Measurements from ENCODE around the gene SLC22A2. TPM values are rescaled to one million over a fixed set of nuclear protein-coding genes. Genes with fewer than 3 reads are reported as not detected.
"Not testable (repeated sequence)": the region's sequence is repeated elsewhere in the genome, so short reads cannot be mapped to it uniquely, and the experiment has no call there.

The SLC22A2 gene
- total RNA-seq, 2 donors from 2014 or later: not detected

GRCh38 chr6:160239929-160240690 is 18.5 kb downstream of the SLC22A2 start:
- Histone ChIP-seq H3K4me1 (replicated peaks) (peaks cover 4% of the 10 kb centered on the region), H3K9me3 (no peaks in the 10 kb centered on the region), H3K36me3 (no peaks in the 10 kb centered on the region), H3K4me3 (no peak overlapping the region), H3K27ac (no peak overlapping the region), H3K27me3 (replicated peaks; ENCODE audit: insufficient read depth) (no peaks in the 10 kb centered on the region)
- intact Hi-C loops (cut with DNase I): no loop called here
- no peak for DNase-seq (ENCODE audit: low spot score)
- WGBS: 68% methylated on average over 4 of the region's 4 CpGs
- TF ChIP-seq POLR2AphosphoS5 (IDR thresholded peaks at IDR 0.05) (no peak), POLR2A (IDR thresholded peaks at IDR 0.05) (no peak)
- TF ChIP-seq, protein P1, sequence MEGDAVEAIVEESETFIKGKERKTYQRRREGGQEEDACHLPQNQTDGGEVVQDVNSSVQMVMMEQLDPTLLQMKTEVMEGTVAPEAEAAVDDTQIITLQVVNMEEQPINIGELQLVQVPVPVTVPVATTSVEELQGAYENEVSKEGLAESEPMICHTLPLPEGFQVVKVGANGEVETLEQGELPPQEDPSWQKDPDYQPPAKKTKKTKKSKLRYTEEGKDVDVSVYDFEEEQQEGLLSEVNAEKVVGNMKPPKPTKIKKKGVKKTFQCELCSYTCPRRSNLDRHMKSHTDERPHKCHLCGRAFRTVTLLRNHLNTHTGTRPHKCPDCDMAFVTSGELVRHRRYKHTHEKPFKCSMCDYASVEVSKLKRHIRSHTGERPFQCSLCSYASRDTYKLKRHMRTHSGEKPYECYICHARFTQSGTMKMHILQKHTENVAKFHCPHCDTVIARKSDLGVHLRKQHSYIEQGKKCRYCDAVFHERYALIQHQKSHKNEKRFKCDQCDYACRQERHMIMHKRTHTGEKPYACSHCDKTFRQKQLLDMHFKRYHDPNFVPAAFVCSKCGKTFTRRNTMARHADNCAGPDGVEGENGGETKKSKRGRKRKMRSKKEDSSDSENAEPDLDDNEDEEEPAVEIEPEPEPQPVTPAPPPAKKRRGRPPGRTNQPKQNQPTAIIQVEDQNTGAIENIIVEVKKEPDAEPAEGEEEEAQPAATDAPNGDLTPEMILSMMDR (IDR thresholded peaks at IDR 0.05): no peak

- H3K27me3 ChIP-seq (replicated peaks; ENCODE audit: insufficient read depth): no peaks in the 10 kb centered on the region
- intact Hi-C loops (cut with DNase I): no loop called here
- no peaks in the 10 kb centered on the region for H3K36me3 ChIP-seq
- peaks cover 4% of the 10 kb centered on the region for H3K4me1 ChIP-seq (replicated peaks)
- DNase-seq (ENCODE audit: low spot score): no peak
- no peak for TF ChIP-seq POLR2AphosphoS5 (IDR thresholded peaks at IDR 0.05)
- no peak for TF ChIP-seq POLR2A (IDR thresholded peaks at IDR 0.05)
- TF ChIP-seq, protein P1 (IDR thresholded peaks at IDR 0.05): no peak
- H3K27ac ChIP-seq: peak overlapping the region in 1 of 2 donors; percentile 45
- H3K9me3 ChIP-seq: no peaks in the 10 kb centered on the region
- H3K4me3 ChIP-seq: no peak overlapping the region
- WGBS: 87% methylated on average over 5 of the region's 5 CpGs
These were observed 19.6 kb downstream of the SLC22A2 start for GRCh38 chr6:160238761-160239751.

GRCh38 chr6:160238278-160238711 is 20.3 kb downstream of the SLC22A2 start:
- no peaks in the 10 kb centered on the region for H3K27me3 ChIP-seq (replicated peaks; ENCODE audit: insufficient read depth)
- H3K4me3 ChIP-seq: no peak overlapping the region
- WGBS: 32% methylated on average over 2 of the region's 2 CpGs
- TF ChIP-seq, protein P1 (IDR thresholded peaks at IDR 0.05): no peak
- TF ChIP-seq POLR2AphosphoS5 (IDR thresholded peaks at IDR 0.05): no peak
- no peak for TF ChIP-seq POLR2A (IDR thresholded peaks at IDR 0.05)
- peaks cover 4% of the 10 kb centered on the region for H3K4me1 ChIP-seq (replicated peaks)
- peak overlapping the region in 1 of 2 donors; percentile 45 for H3K27ac ChIP-seq
- no peaks in the 10 kb centered on the region for H3K36me3 ChIP-seq
- DNase-seq (ENCODE audit: low spot score): no peak
- intact Hi-C loops (cut with DNase I): no loop called here
- H3K9me3 ChIP-seq: no peaks in the 10 kb centered on the region

DNA sequence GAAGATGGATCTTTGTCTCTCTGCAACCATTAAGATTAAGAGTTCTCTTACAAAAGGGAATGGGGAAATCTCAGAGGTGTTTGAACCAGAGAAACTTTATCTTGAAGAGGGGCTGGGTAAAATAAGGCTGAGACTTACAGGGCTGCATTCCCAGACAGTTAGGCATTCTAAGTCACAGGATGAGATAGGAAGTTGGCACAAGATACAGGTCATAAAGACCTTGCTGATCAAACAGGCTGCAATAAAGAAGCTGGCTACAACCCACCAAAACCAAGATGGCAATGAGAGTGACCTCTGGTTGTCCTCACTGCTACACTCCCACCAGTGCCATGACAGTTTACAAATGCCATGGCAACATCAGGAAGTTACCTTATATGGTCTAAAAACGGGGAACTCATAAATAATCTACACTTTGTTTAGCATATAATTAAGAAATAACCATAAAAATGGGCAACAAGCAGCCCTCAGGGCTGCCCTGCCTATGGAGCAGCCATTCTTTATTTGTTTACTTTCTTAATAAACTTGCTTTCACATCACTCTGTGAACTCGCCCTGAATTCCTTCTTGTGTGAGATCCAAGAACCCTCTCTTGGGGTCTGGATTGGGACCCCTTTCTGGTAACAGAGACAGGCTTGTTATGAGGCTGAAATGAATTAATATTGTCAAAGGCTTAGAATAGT is 20.9 kb downstream of the SLC22A2 start:
- H3K27ac ChIP-seq: peak overlapping the region in 1 of 2 donors; percentile 45
- H3K4me1 ChIP-seq (replicated peaks); H3K4me3 ChIP-seq; H3K36me3 ChIP-seq; intact Hi-C loops (cut with DNase I); H3K27me3 ChIP-seq (replicated peaks; ENCODE audit: insufficient read depth); H3K9me3 ChIP-seq; DNase-seq (ENCODE audit: low spot score): not testable (repeated sequence)
- 42% methylated on average over 2 of the region's 2 CpGs for WGBS

GRCh38 chr6:160236235-160236872 is 22.3 kb downstream of the SLC22A2 start:
- H3K27ac ChIP-seq; H3K27me3 ChIP-seq (replicated peaks; ENCODE audit: insufficient read depth); intact Hi-C loops (cut with DNase I); H3K36me3 ChIP-seq; H3K9me3 ChIP-seq; H3K4me1 ChIP-seq (replicated peaks); H3K4me3 ChIP-seq; DNase-seq (ENCODE audit: low spot score): not testable (repeated sequence)
- WGBS: 78% methylated on average over 2 of the region's 2 CpGs

GRCh38 chr6:160233950-160234640 is 24.5 kb downstream of the SLC22A2 start:
- H3K4me1 ChIP-seq (replicated peaks); DNase-seq (ENCODE audit: low spot score); H3K27ac ChIP-seq; H3K9me3 ChIP-seq; intact Hi-C loops (cut with DNase I); H3K36me3 ChIP-seq; H3K4me3 ChIP-seq; H3K27me3 ChIP-seq (replicated peaks; ENCODE audit: insufficient read depth): not testable (repeated sequence)
- 76% methylated on average over 12 of the region's 12 CpGs for WGBS
